GM12878 (cell line): Measurements from ENCODE around the gene TMEM191C.

Source experiments
- BCLAF1 ChIP-seq: fragments of 450-650 bp; IDR thresholded peaks from 2 replicates; pipeline ENCODE4 v1.6.1; 2017; ENCODE audit warnings: antibody characterized with exemption, mild to moderate bottlenecking, moderate library complexity
- CTCF ChIP-seq, 3 experiments: IDR thresholded peaks in 2 of 3; conservative IDR thresholded peaks in 1 of 3; 2 replicates each; pipeline ENCODE4 v1.5.1; 2011; ENCODE audit warnings: low read depth in 3 of 3, low read length in 3 of 3, mild to moderate bottlenecking in 3 of 3, control low read depth in 2 of 3, moderate library complexity in 2 of 3, inconsistent platforms in 1 of 3, mixed read lengths in 1 of 3; ENCODE audit not compliant: control insufficient read depth in 2 of 3, insufficient read depth in 1 of 3; ENCODE audit errors: extremely low read depth in 1 of 3
- EP300 ChIP-seq, 2 experiments: fragments of 150-350 bp in 1 of 2; IDR thresholded peaks; 2 replicates each; pipeline ENCODE4 v1.6.1; 2011 to 2012; ENCODE audit warnings: low read depth in 2 of 2, low read length in 2 of 2, borderline replicate concordance in 1 of 2, improper control_type of control experiment in 1 of 2, inconsistent platforms in 1 of 2; ENCODE audit not compliant: control insufficient read depth in 1 of 2
- FOXM1 ChIP-seq: IDR thresholded peaks from 2 replicates; pipeline ENCODE4 v1.6.1; 2012; ENCODE audit warnings: low read depth, mild to moderate bottlenecking, inconsistent platforms, low read length, moderate library complexity
- GATAD2B ChIP-seq: fragments of 450-650 bp; conservative IDR thresholded peaks from 2 replicates; pipeline ENCODE4 v1.6.1; 2017; ENCODE audit warnings: low read depth, mild to moderate bottlenecking, moderate library complexity
- NR2C2 ChIP-seq: IDR thresholded peaks from 2 replicates; pipeline ENCODE4 v1.6.1; 2011; ENCODE audit warnings: borderline replicate concordance, low read depth; ENCODE audit not compliant: control insufficient read depth, insufficient read length
- TAF1 ChIP-seq: IDR thresholded peaks from 2 replicates; pipeline ENCODE4 v1.6.1; 2011; ENCODE audit warnings: mild to moderate bottlenecking, low read depth, low read length, borderline replicate concordance

- TF ChIP-seq NR2C2 (no peak), FOXM1 (no peak), GATAD2B (no peak), EP300 (IDR thresholded peaks at IDR 0.05; ENCODE audit: borderline replicate concordance in 1 of 2, control insufficient read depth in 1 of 2, low read depth in 2 of 2, low read length in 2 of 2) (no peak), TAF1 (no peak), CTCF (IDR thresholded peaks at IDR 0.05 in 2 of 3, conservative IDR thresholded peaks at IDR 0.05 in 1 of 3; ENCODE audit: control insufficient read depth in 2 of 3, extremely low read depth in 1 of 3, insufficient read depth in 1 of 3, low read depth in 3 of 3, low read length in 3 of 3) (no peak), BCLAF1 (no peak)
Observed at GRCh38 chr22:21443057-21443734, 24.0 kb upstream of the TMEM191C start.
